Activated CD8-positive, alpha-beta memory T cell treated with anti-CD3 and anti-CD28 coated beads, Interleukin-2, amount 50 U/mL, for 24 hours (primary cell): Measurements from ENCODE around the gene NEK10.

ENCODE experiments used
- DNase-seq: peaks from one replicate; pipeline ENCODE4 v3.0.0-alpha.2; 2020; ENCODE audit errors: extremely low read depth

Gene NEK10

GRCh38 chr3:27244374-27244773 lies 124.8 kb downstream of the NEK10 start:
- DNase-seq: no peak

- DNase-seq: no peak
Observed at GRCh38 chr3:27239951-27240350, 129.2 kb downstream of the NEK10 start.

GRCh38 chr3:27228805-27229204 lies 140.4 kb downstream of the NEK10 start:
- DNase-seq: no peak

GRCh38 chr3:27224197-27224596 lies 145.0 kb downstream of the NEK10 start:
- DNase-seq: no peak

- no peak for DNase-seq
Observed at GRCh38 chr3:27221264-27221932, 147.8 kb downstream of the NEK10 start.

GRCh38 chr3:27220166-27220565 lies 149.0 kb downstream of the NEK10 start:
- DNase-seq: no peak

GRCh38 chr3:27219127-27219845 lies 149.9 kb downstream of the NEK10 start:
- no peak for DNase-seq

GRCh38 chr3:27216955-27217552 lies 152.1 kb downstream of the NEK10 start:
- DNase-seq: no peak

GRCh38 chr3:27216295-27216855 lies 152.8 kb downstream of the NEK10 start:
- DNase-seq: no peak

GRCh38 chr3:27213450-27213849 lies 155.7 kb downstream of the NEK10 start:
- DNase-seq: no peak

GRCh38 chr3:27209617-27210264 lies 159.4 kb downstream of the NEK10 start:
- no peak for DNase-seq

- no peak for DNase-seq
Observed at GRCh38 chr3:27208961-27209616, 160.1 kb downstream of the NEK10 start.

GRCh38 chr3:27202959-27203358 lies 166.2 kb downstream of the NEK10 start:
- DNase-seq: no peak

- no peak for DNase-seq
Observed at GRCh38 chr3:27201492-27201891, 167.7 kb downstream of the NEK10 start.

- DNase-seq: no peak
Observed at GRCh38 chr3:27200721-27201489, 168.3 kb downstream of the NEK10 start.

- no peak for DNase-seq
Observed at GRCh38 chr3:27194861-27195483, 174.2 kb downstream of the NEK10 start.

- DNase-seq: no peak
Observed at GRCh38 chr3:27193056-27193455, 176.1 kb downstream of the NEK10 start.

- no peak for DNase-seq
Observed at GRCh38 chr3:27186013-27186412, 183.2 kb downstream of the NEK10 start.

- no peak for DNase-seq
Observed at GRCh38 chr3:27185231-27185989, 183.8 kb downstream of the NEK10 start.

- no peak for DNase-seq
Observed at GRCh38 chr3:27184261-27184660, 184.9 kb downstream of the NEK10 start.
